Muscle layer of duodenum (tissue), 2 donors: ENCODE data around the gene LRCH3.

Experiments used
- H3K27ac ChIP-seq: one replicate; pipeline ENCODE4 v1.7.0; 2013; ENCODE audit warnings: mild to moderate bottlenecking, low read length
- H3K27me3 ChIP-seq: one replicate; pipeline ENCODE4 v1.7.0; 2013; ENCODE audit warnings: low read depth, mild to moderate bottlenecking, control low read depth, low read length
- H3K36me3 ChIP-seq, 2 donors: one replicate each; pipeline ENCODE4 v1.7.0; 2013; ENCODE audit warnings: low read length in 2 of 2, control low read depth in 1 of 2, mild to moderate bottlenecking in 1 of 2; ENCODE audit not compliant: insufficient read depth in 2 of 2, control insufficient read depth in 1 of 2
- H3K4me1 ChIP-seq, 2 donors: one replicate each; pipeline ENCODE4 v1.7.0; 2013; ENCODE audit warnings: low read length in 2 of 2, mild to moderate bottlenecking in 2 of 2, control low read depth in 1 of 2, moderate library complexity in 1 of 2; ENCODE audit not compliant: insufficient read depth in 2 of 2, control insufficient read depth in 1 of 2
- H3K4me3 ChIP-seq, 2 donors: one replicate each; pipeline ENCODE4 v1.7.0; 2013; ENCODE audit warnings: low read length in 2 of 2, low read depth in 1 of 2, mild to moderate bottlenecking in 1 of 2
- H3K9me3 ChIP-seq, 2 donors: one replicate each; pipeline ENCODE4 v1.7.0; 2013; ENCODE audit warnings: low read length in 2 of 2, control low read depth in 1 of 2, mild to moderate bottlenecking in 1 of 2; ENCODE audit not compliant: control insufficient read depth in 1 of 2
- donor health status: healthy.

The LRCH3 gene

DNA sequence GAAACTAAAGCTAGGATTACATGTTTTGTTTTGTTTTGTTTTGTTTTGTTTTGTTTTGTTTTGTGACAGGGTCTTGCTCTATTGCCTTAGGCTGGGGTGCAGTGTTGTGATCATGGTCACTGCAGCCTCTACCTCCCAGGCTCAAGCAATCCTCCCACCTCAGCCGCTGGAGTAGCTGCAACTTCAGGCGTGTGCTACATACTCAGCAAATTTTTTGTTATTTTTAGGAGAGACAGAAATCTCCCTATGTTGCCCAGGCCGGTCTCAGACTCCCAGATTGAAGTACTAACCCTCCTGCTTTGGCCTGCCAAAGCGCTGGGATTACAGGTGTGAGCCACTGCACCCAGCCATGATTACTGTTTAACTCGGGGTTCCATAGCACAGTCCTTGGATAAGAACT, 50.7 kb downstream of the LRCH3 start:
- Histone ChIP-seq H3K9me3 (no peaks in the 10 kb centered on the region), H3K36me3 (peaks cover 43 to 57% of the 10 kb centered on the region in 2 donors), H3K27ac (no peak overlapping the region), H3K27me3 (no peaks in the 10 kb centered on the region), H3K4me1 (no peaks in the 10 kb centered on the region), H3K4me3 (no peak overlapping the region)

- peaks cover 44% of the 10 kb centered on the region in 2 donors for H3K36me3 ChIP-seq
These were observed 55.4 kb downstream of the LRCH3 start for GRCh38 chr3:197846491-197846890.

GRCh38 chr3:197847866-197848401, 56.9 kb downstream of the LRCH3 start:
- Histone ChIP-seq H3K9me3 (no peaks in the 10 kb centered on the region), H3K4me1 (peaks cover 0 to 5% of the 10 kb centered on the region in 2 donors), H3K27ac (peak overlapping the region; percentile 58), H3K4me3 (peak overlapping the region; percentile 52 to 54), H3K27me3 (no peaks in the 10 kb centered on the region), H3K36me3 (peaks cover 45 to 46% of the 10 kb centered on the region in 2 donors)

More at GRCh38 chr3:197846491-197846890, 55.4 kb downstream of the LRCH3 start:
- no peaks in the 10 kb centered on the region for H3K9me3 ChIP-seq
- H3K4me1 ChIP-seq: peaks cover 0 to 5% of the 10 kb centered on the region in 2 donors
- H3K27ac ChIP-seq: no peak overlapping the region
- no peaks in the 10 kb centered on the region for H3K27me3 ChIP-seq
- no peak overlapping the region for H3K4me3 ChIP-seq

DNA sequence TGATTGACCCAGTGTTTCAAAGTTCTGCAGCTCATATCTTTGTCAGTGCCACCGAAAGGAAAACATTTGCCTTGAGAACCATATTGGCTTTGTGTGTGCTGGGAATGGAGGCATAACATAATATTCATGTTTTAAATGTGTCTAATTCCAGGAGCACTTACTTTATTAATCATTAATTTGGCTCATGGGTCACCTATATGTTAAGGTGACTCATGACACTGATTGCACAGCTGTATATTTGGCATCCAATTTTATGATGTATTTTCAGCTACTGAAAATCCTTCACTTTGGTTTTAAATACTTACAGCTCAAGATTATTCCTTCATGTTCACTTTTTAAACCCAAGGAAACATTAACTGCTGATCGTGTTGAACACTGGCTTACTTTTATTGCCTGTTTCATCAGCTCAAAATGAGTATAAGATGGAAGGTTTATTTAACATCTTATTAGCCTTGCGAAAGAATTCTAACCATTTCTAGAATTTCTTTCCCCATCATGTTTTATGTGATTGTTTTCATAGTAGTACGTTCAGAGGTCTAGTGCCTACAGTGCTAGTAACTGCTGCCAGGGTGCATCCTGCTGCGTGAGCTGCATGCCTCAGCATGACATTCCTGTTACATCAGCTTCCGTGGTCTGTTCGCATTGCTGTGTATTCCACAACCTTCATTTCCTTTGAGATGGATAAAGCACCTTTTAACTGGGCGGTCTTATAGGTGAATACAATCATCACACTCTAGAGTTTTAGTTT, 63.7 kb downstream of the LRCH3 start:
- Histone ChIP-seq H3K4me3 (no peak overlapping the region), H3K27ac (no peak overlapping the region), H3K4me1 (no peaks in the 10 kb centered on the region), H3K36me3 (peaks cover 53 to 68% of the 10 kb centered on the region in 2 donors), H3K9me3 (no peaks in the 10 kb centered on the region), H3K27me3 (no peaks in the 10 kb centered on the region)

DNA sequence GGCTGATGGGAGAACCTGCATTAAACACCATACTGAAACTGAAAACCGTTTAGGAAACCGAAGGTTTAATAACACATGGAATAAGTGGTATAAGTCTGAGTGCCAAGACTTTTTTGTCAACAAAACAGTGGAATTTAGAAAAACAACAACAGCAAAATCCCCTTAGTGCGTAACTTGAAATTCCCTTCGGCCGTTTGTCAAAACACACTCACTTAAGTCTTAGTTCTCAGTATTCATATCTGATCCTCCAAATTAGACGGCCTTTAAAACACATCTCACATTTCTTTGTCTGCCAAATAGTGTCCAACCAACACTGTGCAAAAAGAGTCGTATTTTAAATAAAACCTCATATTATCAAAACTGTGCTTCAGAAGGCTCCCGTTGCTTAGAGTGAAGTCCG, 64.5 kb downstream of the LRCH3 start:
- H3K27ac ChIP-seq: no peak overlapping the region
- no peaks in the 10 kb centered on the region for H3K9me3 ChIP-seq
- H3K4me1 ChIP-seq: no peaks in the 10 kb centered on the region
- H3K27me3 ChIP-seq: no peaks in the 10 kb centered on the region
- peaks cover 50 to 63% of the 10 kb centered on the region in 2 donors for H3K36me3 ChIP-seq
- H3K4me3 ChIP-seq: no peak overlapping the region

DNA sequence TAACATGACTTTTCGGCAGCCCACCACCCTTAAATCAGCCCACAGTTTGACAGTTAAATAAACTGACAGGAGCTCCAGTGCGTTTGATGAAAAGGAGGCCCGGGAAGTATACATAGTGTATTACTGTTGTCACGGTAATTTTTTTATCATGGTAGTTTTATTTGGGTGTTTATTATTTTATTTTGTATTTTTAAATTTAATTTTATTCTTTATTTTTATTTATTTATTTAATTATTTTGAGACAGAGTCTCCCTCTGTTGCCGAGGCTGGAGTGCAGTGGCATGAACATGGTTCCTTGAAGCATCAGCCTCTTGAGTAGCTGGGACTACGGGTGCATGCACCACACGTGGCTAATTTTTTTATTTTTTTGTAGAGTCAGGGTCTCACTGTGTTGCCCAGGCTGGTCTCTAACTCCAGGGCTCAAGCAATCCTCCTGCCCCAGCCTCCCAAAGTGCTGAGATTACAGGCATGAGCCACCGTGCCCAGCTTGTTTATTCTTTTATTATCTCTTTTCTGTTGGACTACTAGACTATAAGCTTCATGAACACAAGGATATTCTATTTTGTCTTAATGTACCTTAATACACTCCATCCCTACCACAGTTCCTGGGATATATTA, 65.3 kb downstream of the LRCH3 start:
- Histone ChIP-seq H3K4me3 (no peak overlapping the region), H3K27ac (no peak overlapping the region), H3K36me3 (peaks cover 43 to 59% of the 10 kb centered on the region in 2 donors), H3K9me3 (no peaks in the 10 kb centered on the region), H3K4me1 (no peaks in the 10 kb centered on the region), H3K27me3 (no peaks in the 10 kb centered on the region)

GRCh38 chr3:197858133-197858532, 67.1 kb downstream of the LRCH3 start:
- no peaks in the 10 kb centered on the region for H3K4me1 ChIP-seq
- H3K9me3 ChIP-seq: no peaks in the 10 kb centered on the region
- H3K4me3 ChIP-seq: no peak overlapping the region
- H3K27ac ChIP-seq: no peak overlapping the region
- H3K27me3 ChIP-seq: no peaks in the 10 kb centered on the region
- peaks cover 32 to 49% of the 10 kb centered on the region in 2 donors for H3K36me3 ChIP-seq

GRCh38 chr3:197858598-197858997, 67.5 kb downstream of the LRCH3 start:
- H3K9me3 ChIP-seq: no peaks in the 10 kb centered on the region
- H3K4me1 ChIP-seq: no peaks in the 10 kb centered on the region
- no peaks in the 10 kb centered on the region for H3K27me3 ChIP-seq
- peaks cover 30 to 46% of the 10 kb centered on the region in 2 donors for H3K36me3 ChIP-seq
- H3K27ac ChIP-seq: no peak overlapping the region
- H3K4me3 ChIP-seq: no peak overlapping the region

DNA sequence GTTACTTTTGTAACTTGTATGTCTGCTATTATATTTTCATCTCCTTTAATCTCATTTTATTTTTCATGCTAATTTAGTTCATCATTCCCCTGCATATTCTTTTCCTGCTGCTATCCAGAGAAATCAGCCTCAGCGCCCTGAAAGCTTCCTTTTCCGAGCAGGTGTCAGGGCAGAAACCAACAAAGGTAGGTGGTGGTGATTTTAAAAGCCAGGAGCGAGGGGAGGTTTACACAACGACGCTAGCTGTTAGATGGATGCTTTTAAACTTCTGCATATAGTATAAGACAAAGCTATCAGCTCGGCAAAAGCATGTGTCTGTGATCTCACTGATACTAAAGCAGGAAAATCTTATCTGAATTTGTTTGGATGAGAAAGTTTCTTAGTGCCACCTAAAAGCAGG, 75.0 kb downstream of the LRCH3 start:
- Histone ChIP-seq H3K36me3 (peaks cover 14 to 38% of the 10 kb centered on the region in 2 donors), H3K4me1 (no peaks in the 10 kb centered on the region), H3K27me3 (no peaks in the 10 kb centered on the region), H3K4me3 (no peak overlapping the region), H3K27ac (no peak overlapping the region), H3K9me3 (no peaks in the 10 kb centered on the region)

DNA sequence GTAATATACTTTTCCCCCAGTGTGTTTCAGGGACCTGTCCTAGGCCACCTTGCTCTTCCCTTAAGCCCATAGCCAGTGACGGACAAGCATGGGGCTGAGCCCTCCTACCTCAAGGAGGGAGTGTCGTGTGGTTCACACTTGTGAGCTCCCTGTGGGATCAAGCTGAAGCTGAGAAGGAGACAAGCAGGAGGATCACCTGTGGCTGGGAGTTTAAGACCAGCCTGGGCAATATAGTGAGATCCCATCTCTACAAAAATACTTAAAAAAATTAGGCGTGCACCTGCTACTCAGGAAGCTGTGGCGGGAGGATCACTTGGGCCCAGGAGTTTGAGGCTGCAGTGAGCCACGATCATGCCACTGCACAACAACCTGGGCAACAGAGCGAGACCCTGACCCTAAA, 82.3 kb downstream of the LRCH3 start:
- Histone ChIP-seq H3K27ac (no peak overlapping the region), H3K4me3 (no peak overlapping the region), H3K4me1 (no peaks in the 10 kb centered on the region), H3K27me3 (no peaks in the 10 kb centered on the region), H3K9me3 (no peaks in the 10 kb centered on the region), H3K36me3 (peaks cover 28 to 67% of the 10 kb centered on the region in 2 donors)

- Histone ChIP-seq H3K36me3 (peaks cover 34 to 68% of the 10 kb centered on the region in 2 donors), H3K4me1 (no peaks in the 10 kb centered on the region), H3K27me3 (no peaks in the 10 kb centered on the region), H3K27ac (no peak overlapping the region), H3K9me3 (no peaks in the 10 kb centered on the region), H3K4me3 (no peak overlapping the region)
These were observed 83.0 kb downstream of the LRCH3 start for GRCh38 chr3:197874064-197874463.
